ENCODE data around the gene SLC26A11.

DNA sequence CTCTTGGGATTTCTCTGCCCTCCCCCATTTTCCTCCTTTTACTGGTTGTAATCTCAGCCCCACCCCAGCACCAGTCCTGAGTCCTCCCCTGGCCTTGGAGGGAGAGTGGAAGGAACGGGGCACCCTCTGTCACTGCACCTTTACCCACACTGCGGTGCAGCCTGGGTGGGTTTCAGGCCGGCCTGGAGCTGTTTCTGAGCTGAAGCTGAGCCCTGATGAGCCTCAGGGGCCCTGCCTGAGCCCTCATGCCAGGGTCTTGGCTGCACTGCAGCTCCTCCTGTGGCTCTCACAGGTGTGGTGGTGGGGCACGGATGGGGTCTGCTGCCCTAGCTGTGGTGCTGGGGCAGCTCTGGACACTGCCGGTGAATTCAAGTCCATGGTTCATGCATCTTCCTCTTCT lies 74.9 kb downstream of the SLC26A11 start:
- TF ChIP-seq, protein P1, sequence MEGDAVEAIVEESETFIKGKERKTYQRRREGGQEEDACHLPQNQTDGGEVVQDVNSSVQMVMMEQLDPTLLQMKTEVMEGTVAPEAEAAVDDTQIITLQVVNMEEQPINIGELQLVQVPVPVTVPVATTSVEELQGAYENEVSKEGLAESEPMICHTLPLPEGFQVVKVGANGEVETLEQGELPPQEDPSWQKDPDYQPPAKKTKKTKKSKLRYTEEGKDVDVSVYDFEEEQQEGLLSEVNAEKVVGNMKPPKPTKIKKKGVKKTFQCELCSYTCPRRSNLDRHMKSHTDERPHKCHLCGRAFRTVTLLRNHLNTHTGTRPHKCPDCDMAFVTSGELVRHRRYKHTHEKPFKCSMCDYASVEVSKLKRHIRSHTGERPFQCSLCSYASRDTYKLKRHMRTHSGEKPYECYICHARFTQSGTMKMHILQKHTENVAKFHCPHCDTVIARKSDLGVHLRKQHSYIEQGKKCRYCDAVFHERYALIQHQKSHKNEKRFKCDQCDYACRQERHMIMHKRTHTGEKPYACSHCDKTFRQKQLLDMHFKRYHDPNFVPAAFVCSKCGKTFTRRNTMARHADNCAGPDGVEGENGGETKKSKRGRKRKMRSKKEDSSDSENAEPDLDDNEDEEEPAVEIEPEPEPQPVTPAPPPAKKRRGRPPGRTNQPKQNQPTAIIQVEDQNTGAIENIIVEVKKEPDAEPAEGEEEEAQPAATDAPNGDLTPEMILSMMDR (IDR thresholded peaks at IDR 0.05) = no peak
- no peak for TF ChIP-seq POLR2A (IDR thresholded peaks at IDR 0.05)
- TF ChIP-seq EP300 (IDR thresholded peaks at IDR 0.05) = no peak
